ENCODE results near the gene ZNF471. TPM values are rescaled to one million over a fixed set of nuclear protein-coding genes. Genes with fewer than 3 reads are reported as not detected.

Gene ZNF471
- total RNA-seq, 2 experiments from 2014 or later = not detected

- Histone ChIP-seq H3K9me2 (ENCODE audit: insufficient read depth, low read length) (no peaks in the 10 kb centered on the region), H3K4me3 (ENCODE audit: low read depth, low read length, poor library complexity, severe bottlenecking) (no peak overlapping the region), H3K4me2 (ENCODE audit: low read length) (no peak overlapping the region), H3K27ac (ENCODE audit: low read depth, low read length, poor library complexity, severe bottlenecking) (no peak overlapping the region), H2AFZ (ENCODE audit: low read length) (no peak overlapping the region), H3K9me3 (ENCODE audit: low read length) (no peaks in the 10 kb centered on the region), H3K4me1 (ENCODE audit: insufficient read depth, low read length, poor library complexity, severe bottlenecking) (no peaks in the 10 kb centered on the region), H4K20me1 (ENCODE audit: insufficient read depth, low read length) (no peaks in the 10 kb centered on the region), H3K79me2 (ENCODE audit: insufficient read depth, low read depth, low read length) (no peaks in the 10 kb centered on the region), H3K36me3 (ENCODE audit: insufficient read depth, low read length) (no peaks in the 10 kb centered on the region)
- POLR2A ChIA-PET = no interaction called here
- intact Hi-C loops (cut with micrococcal nuclease; ENCODE audit: unreplicated experiment) = no loop called here
- no peak for DNase-seq (ENCODE audit: low spot score)
- BruUV-seq (replicated peaks) = no TSS peak
- CTCF ChIA-PET (ENCODE audit: unreplicated experiment) = no interaction called here
- TF ChIP-seq CTCF (conservative IDR thresholded peaks at IDR 0.05; ENCODE audit: low read length) (no peak), EZH2phosphoT487 (IDR thresholded peaks at IDR 0.05; ENCODE audit: borderline replicate concordance, low read depth, low read length) (no peak)
These were observed 30.7 kb downstream of the ZNF471 start for GRCh38 chr19:56538254-56538760.

GRCh38 chr19:56538761-56539263 is 31.2 kb downstream of the ZNF471 start, which contains the start of gene ZFP28:
ZFP28 (plus strand) TSS chr19:56538948; CDS start chr19:56539019, 71 bp downstream.
- Histone ChIP-seq H3K4me1 (ENCODE audit: insufficient read depth, low read length, poor library complexity, severe bottlenecking) (no peaks in the 10 kb centered on the region), H3K9me2 (ENCODE audit: insufficient read depth, low read length) (no peaks in the 10 kb centered on the region), H3K4me2 (ENCODE audit: low read length) (no peak within 1 kb of the TSS), H3K79me2 (ENCODE audit: insufficient read depth, low read depth, low read length) (no peaks in the 10 kb centered on the region), H3K36me3 (ENCODE audit: insufficient read depth, low read length) (no peaks in the 10 kb centered on the region), H3K9me3 (ENCODE audit: low read length) (peaks cover 5% of the 10 kb centered on the region; the same call in 1 of the 2 replicates), H4K20me1 (ENCODE audit: insufficient read depth, low read length) (no peaks in the 10 kb centered on the region), H2AFZ (ENCODE audit: low read length) (no peak within 1 kb of the TSS), H3K27ac (ENCODE audit: low read depth, low read length, poor library complexity, severe bottlenecking) (no peak within 1 kb of the TSS), H3K4me3 (ENCODE audit: low read depth, low read length, poor library complexity, severe bottlenecking) (no peak within 1 kb of the TSS)
- BruUV-seq (replicated peaks) = no TSS peak
- DNase-seq (ENCODE audit: low spot score) = no peak
- POLR2A ChIA-PET = no interaction called here
- TF ChIP-seq CTCF (conservative IDR thresholded peaks at IDR 0.05; ENCODE audit: low read length) = no peak
- TF ChIP-seq EZH2phosphoT487 (IDR thresholded peaks at IDR 0.05; ENCODE audit: borderline replicate concordance, low read depth, low read length) = no peak
- intact Hi-C loops (cut with micrococcal nuclease; ENCODE audit: unreplicated experiment) = no loop called here
- CTCF ChIA-PET (ENCODE audit: unreplicated experiment) = no interaction called here

- Histone ChIP-seq H3K27ac (ENCODE audit: low read depth, low read length, poor library complexity, severe bottlenecking) (no peak overlapping the region), H3K36me3 (ENCODE audit: insufficient read depth, low read length) (no peaks in the 10 kb centered on the region), H3K9me2 (ENCODE audit: insufficient read depth, low read length) (no peaks in the 10 kb centered on the region), H2AFZ (ENCODE audit: low read length) (no peak overlapping the region), H3K9me3 (ENCODE audit: low read length) (peaks cover 9% of the 10 kb centered on the region; the same call in 1 of the 2 replicates), H3K4me1 (ENCODE audit: insufficient read depth, low read length, poor library complexity, severe bottlenecking) (no peaks in the 10 kb centered on the region), H4K20me1 (ENCODE audit: insufficient read depth, low read length) (no peaks in the 10 kb centered on the region), H3K4me3 (ENCODE audit: low read depth, low read length, poor library complexity, severe bottlenecking) (no peak overlapping the region), H3K4me2 (ENCODE audit: low read length) (no peak overlapping the region), H3K79me2 (ENCODE audit: insufficient read depth, low read depth, low read length) (no peaks in the 10 kb centered on the region)
- BruUV-seq (replicated peaks) = no TSS peak
- ChIA-PET POLR2A (no interaction called here), CTCF (ENCODE audit: unreplicated experiment) (no interaction called here)
- no peak for DNase-seq (ENCODE audit: low spot score)
- intact Hi-C loops (cut with micrococcal nuclease; ENCODE audit: unreplicated experiment) = no loop called here
- no peak for TF ChIP-seq CTCF (conservative IDR thresholded peaks at IDR 0.05; ENCODE audit: low read length)
- no peak for TF ChIP-seq EZH2phosphoT487 (IDR thresholded peaks at IDR 0.05; ENCODE audit: borderline replicate concordance, low read depth, low read length)
These were observed 36.1 kb downstream of the ZNF471 start for GRCh38 chr19:56543776-56544175.

Data from OCI-LY7 (cell line).